Ovary (tissue), 3 donors: ENCODE data around the gene THADA.

Source experiments
- EP300 ChIP-seq: sonication (generic); formaldehyde crosslinking; IDR thresholded peaks from one replicate; pipeline ENCODE4 v1.6.1; 2017; ENCODE audit warnings: antibody characterized with exemption
- TF ChIP-seq, protein P1 (sequence below), 3 donors: fragments of 450-650 bp in 2 of 3; fragments of 200-600 bp in 1 of 3; IDR thresholded peaks; one replicate each; pipeline versions ENCODE4 v1.5.1 to v1.8.0; 2016 to 2022; ENCODE audit warnings: antibody characterized with exemption in 3 of 3, mild to moderate bottlenecking in 1 of 3
- donor health status: DM: no; HTN: no; CAD: no.

DNA sequence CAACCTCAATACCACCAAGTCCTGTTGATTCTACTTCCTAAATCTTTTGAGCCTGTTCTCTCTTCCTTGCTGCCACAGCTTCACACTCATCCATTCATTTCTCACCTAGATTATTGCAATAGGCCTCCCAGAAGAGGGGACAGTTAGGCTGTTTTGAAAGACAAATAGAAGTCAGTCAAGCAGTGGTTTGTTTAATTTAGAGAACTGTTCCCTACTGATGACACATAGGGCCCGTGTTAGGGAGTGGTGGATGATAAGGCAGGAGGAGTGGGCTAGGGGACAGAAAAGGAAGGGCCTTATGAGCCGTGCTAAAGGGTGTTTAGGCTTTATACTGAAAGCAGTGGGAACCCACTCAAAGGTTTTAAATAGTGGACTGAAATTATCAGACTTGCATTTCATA, 309.9 kb downstream of the THADA start:
- TF ChIP-seq, protein P1, sequence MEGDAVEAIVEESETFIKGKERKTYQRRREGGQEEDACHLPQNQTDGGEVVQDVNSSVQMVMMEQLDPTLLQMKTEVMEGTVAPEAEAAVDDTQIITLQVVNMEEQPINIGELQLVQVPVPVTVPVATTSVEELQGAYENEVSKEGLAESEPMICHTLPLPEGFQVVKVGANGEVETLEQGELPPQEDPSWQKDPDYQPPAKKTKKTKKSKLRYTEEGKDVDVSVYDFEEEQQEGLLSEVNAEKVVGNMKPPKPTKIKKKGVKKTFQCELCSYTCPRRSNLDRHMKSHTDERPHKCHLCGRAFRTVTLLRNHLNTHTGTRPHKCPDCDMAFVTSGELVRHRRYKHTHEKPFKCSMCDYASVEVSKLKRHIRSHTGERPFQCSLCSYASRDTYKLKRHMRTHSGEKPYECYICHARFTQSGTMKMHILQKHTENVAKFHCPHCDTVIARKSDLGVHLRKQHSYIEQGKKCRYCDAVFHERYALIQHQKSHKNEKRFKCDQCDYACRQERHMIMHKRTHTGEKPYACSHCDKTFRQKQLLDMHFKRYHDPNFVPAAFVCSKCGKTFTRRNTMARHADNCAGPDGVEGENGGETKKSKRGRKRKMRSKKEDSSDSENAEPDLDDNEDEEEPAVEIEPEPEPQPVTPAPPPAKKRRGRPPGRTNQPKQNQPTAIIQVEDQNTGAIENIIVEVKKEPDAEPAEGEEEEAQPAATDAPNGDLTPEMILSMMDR (IDR thresholded peaks at IDR 0.05) = no peak
- no peak for TF ChIP-seq EP300
